ENCODE measurements around the gene SPTBN1.
A peak's percentile ranks its signal among the peaks of the same experiment; 100 is the strongest.

The SPTBN1 gene

DNA sequence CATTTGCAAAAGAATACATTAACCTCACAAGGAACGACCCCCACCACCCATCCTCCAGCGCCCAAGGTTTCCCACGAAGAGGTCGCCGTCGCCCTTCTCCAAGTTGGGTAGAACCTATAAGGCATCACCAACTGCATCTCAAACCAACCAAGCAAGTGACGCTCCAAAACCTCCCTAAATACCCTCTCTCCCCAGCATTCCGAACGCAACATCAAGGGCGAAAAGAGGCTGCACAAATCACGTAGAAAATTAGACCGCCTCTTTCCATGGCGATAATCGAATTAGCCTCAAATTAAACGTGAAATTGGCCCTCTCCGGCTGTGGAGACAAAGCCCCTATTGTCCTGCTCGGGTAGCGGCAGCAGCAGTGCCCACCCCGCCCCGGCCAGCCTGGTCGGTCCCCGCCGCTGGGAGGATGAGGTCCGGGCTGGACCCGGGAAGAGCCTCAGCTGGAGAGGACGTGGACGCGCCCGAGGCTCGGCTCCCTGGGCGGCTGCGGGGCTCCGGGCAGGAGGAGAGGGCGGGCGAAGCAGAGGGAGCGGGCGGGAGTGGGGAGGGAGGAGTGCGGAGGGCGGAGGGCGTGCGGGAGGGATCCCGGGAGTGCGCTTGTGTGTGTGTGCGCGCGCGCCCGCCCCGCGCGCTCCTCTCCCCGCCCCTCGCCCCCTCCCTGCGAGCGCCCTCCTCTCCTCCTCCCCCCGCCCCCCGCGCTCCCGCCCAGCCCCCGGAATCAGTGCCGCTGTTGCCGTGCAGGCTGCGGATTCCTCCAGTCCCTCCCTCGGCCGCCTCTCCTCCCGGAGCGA lies at the start of gene SPTBN1:
SPTBN1 (plus strand) TSS at position 765 of the 799 bp plus-strand sequence. CDS start 70,092 bp downstream, outside the sequence.
- DNase-seq: no peak

DNA sequence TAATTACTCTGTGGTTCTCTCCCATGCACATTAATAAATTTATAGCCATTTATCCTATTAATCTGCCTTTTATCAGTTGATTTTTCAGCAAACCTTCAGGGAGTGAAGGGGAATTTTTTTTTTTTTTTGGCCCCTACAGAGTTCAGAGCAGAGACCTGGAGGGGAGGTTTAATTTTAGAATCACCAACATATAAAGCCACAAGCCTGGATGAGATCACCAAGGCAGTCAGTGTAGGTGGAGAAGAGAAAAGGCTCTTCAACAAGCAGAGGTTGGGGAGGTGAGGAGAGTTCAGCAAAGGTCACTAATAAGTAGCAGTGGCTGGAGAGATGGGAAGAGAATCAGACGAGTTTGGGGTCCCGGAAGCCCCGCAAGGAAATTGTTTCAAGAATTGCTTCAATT lies 48.4 kb upstream of the SPTBN1 start:
- no peak for DNase-seq

DNA sequence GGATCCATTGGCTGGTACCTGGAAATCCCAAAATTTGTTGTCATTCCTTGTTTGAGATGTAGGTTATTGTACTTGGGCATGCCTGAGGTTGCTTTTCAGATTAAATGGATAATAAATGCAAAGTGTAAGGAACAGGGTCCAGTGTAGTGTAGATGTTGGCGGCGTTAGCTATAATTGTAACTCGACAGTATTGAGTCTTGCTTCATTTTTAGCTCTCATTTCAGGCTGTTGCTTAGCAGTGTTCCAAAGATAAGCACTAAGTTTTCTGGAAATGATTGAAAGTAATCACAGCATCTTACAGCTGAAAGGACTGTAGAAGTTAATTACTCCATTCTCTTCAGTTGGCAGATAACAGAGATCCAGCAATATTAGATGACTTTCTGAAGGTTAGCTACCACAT lies 47.8 kb upstream of the SPTBN1 start:
- no peak for DNase-seq

DNA sequence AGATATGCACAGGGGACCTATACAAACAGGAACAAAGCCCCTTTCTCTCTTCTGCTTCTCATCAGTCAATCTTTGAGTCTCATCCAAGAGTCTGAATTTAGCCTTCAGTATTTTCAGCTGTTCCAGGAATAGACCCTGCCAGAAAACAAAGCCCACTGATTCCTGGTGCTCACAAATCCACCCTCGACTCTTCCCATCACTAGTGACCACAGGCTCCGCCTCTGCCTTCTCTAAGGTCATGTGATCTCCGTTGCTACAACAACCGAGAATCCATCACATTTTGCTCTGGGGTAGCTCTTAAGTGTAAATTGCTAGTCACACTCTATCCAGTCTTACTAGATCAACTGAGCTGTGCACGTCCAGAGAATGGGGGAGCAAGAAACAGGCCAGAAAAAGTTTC lies 46.4 kb upstream of the SPTBN1 start:
- no peak for DNase-seq

DNA sequence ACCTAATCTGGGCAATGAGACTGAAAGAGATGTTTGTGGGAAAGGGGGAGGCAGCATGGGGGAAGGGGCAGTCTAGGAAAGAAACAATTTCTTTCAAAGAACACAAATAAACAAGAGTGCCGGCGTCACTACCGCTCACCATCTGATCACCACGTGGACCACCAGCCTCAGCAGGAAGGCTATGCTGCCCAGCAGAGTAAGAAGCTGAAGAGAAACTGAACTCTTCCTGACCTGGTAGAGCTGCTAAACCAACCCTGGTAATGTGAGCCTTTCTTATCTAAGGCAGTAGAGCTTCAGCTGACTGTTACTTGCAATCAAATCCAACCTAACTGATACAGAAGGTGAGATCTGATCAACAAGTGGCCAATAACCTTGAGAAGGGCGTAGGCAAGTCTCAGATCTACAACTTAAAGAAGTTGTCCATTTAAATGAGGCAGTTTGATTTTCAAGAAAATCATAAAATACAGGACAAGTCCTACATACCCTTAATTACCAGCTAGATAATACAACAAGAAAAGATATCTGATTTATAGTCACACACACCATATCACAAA lies 44.2 kb upstream of the SPTBN1 start:
- DNase-seq: no peak

DNA sequence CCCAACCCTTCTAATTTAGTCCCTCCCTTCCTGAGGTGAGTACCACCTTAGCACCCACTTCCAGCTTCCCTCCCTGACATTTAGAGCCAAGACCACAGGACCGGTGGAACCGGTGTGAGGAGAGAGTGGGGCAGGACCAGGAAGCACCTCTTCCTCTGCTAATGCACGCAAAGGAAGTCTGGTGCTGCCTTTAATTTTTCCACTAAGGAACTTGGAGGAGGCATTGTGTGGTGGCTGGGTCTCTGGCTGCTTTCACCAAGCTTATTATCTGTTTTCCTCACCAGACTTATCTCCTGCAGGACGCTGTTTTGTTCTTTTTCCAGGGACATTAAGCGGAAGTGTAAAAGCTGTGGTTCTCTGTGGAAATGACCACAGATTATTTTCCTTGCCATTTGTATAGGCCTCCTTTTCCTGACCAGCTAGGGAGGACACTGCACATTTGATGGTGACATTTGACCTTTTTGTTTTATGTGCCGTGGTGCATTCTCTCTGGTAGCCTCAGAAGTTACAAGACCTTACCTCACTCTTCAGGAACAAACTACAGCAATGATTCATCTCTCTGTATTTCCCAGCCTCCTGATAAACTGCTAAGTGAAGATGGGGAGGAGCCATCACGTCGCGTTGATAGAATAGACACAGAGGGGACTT lies 39.8 kb upstream of the SPTBN1 start:
- DNase-seq: no peak

DNA sequence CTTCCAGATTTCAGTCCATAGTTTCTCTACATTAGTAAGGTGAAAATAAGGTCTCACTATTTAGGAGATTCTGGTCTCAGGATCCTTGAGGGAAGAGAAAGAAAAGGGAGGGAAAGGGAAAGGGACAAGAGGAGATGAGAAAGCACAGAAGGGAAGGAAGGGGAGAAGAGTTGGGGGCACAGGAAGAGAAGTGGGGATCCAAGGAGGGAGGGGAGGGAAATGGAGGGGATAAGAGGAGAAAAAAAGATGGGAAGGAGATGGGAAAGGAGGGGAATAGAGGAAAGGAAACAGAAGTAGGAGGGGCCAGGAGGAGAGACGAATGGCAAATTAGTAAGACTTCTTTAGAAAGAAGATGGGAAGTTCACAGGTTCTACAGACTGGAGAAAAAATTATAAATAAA lies 39.2 kb upstream of the SPTBN1 start:
- DNase-seq: no peak

DNA sequence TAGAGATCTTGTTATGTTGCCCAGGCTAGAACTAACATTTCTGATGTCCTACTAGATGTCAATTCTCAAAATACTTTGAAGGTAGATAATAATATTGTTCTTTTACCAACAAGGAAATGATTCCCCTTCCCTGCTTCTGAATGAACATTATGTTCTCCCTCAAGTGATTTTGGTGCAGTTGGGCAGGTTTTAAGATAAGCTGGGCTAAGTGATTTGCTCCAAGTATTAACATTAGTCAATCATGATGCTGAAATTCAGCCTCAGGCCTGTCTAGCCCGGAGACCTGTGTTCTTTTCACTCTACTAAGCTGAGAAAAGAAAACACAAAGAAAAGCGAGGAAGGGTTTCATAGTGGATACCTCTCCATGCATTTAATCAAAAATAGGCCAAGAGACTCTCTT lies 38.5 kb upstream of the SPTBN1 start:
- no peak for DNase-seq

DNA sequence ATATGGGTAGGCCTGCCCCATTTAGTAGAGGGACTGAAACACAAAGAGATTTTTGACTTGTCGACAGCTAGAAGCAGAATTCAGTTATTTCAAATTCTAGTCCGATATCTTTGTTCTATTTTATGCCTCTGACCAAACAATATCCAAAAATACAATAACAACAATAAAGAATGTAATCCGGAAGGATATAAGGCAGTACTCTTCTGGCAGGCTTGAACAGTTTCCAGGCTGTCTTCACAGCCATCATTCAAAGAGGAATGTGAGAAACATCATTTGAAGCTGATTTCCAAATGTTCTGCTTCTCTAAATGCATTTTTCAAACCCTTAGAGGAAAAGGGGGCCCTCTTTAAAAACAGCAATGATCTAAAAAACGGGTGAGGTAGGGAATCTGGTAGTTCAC lies 36.7 kb upstream of the SPTBN1 start:
- DNase-seq: no peak

DNA sequence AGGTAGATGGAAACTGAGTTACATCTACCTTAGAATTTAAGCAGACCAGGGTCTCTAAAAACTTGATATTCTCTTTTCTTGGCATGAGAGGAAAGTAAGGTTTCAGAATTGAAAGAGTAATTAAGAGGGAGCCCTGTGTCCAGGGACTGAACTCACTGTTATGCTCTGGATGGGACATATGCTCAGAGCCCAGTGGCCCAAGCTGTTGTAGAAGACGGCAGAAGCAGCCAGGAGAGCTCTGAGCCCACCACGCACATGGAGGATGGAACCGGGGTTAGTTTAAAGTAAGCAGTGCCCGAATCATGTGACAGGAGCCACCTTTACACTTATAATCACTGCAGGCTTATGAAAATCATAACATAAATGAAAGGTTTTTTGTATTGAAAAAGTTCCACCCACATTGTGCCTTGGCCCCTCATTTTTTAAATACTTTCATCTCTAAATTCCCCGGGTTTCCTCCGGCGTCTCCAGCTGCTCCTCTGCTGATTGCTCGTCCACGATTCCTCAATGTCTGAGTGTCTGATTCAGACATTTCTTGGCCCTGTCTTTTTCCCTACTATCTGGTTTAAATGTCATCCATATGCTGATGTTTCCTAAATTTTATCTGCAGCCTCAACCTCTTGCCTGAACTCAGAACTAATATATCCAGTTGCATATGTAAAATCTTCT lies 36.1 kb upstream of the SPTBN1 start:
- DNase-seq: no peak

DNA sequence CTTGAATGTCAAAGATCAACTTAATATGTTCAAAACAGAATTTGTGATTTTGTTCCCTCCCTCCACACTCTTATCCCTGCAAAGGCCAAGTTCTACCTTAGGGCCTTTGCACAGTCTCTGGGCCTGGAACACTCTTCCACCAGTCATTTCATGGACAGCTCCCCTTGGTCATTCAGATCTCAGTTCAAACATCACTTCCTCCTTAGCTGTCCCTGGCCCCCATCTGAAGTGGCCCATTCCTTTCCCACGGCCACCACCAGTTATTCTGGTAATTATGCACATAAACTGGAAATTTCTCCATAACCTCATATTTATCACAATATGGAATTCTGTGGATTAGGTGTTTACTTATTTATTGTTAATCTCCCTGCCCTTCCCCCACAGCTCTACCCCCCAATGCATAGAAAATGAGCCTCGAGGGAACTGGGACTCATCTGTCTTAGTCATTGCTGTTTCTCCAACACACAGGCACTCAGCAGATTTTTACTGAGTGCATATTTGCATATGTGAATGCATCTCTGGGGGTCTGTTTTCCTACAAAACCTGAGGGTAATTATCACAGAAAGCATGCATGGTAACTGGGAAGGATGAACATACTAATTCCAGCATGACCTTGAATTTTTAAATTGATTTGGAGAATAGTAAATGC lies 35.5 kb upstream of the SPTBN1 start:
- DNase-seq: no peak

DNA sequence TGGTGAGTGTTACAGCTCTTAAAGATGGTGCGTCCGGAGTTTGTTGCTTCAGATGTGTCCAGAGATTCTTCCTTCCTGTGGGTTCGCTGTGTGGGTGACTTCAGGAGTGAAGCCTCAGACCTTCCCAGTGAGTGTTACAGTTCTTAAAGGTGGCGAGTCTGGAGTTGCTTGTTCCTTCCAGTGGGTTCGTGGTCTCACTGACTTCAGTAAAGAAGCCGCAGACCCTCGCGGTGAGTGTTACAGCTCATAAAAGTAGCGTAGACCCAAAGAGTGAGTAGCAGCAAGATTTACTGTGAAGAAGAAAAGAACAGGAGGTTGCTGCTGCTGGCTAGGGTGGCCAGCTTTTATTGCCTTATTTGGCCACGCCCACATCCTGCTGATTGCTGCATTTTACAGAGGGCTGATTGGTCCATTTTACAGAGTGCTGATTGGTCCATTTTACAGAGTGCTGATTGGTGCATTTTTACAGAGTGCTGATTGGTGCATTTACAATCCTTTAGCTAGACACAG lies 34.0 kb upstream of the SPTBN1 start:
- peak in 1 of 4 experiments; percentile 6 for DNase-seq

DNA sequence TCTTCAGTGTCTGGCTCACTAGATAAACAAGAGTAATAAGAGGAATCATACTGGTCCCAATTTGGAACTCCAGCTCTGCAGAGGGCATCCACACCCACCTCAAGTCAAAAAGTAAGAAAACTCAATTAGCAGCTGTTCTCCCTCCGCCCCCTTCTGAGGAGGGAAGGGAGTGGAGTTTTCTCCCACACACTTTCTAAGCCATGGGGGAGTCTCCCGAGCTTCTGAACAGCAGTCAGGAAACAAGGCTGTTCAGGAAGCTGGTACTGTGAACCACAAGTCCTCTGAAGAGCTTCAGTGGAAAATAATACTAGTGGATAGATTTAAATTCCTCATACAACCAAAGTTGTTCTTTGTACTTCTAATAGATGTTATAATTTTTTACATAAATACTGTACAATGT lies 32.9 kb upstream of the SPTBN1 start:
- no peak for DNase-seq

DNA sequence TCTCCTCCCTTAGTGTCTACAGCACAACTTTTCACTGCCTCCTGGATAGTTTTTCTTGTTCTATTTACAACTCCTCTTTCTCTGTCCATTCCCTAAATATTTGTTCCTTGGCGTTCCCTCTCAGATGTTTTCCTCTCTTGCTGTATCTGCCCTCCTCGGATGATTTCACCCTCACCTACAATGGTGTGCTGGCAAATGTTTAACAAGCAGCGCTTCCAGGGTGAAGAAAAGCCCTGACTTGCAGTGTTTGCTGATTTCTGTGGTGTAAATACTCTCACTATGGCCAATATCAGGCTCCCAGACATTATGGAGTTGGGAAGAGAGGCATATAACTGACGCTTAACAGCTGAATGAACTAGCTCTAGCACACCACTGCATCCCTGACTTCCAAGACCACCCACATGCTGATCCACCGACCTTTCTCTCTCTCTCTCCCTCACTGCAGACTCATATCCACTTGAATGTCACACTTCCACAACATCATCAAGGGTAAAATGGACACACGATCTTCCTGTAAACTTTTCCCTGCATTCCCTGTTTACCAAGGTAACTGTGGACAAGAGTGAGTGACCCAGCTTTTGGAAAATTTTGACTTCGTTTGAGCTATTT lies 31.5 kb upstream of the SPTBN1 start:
- DNase-seq: no peak

DNA sequence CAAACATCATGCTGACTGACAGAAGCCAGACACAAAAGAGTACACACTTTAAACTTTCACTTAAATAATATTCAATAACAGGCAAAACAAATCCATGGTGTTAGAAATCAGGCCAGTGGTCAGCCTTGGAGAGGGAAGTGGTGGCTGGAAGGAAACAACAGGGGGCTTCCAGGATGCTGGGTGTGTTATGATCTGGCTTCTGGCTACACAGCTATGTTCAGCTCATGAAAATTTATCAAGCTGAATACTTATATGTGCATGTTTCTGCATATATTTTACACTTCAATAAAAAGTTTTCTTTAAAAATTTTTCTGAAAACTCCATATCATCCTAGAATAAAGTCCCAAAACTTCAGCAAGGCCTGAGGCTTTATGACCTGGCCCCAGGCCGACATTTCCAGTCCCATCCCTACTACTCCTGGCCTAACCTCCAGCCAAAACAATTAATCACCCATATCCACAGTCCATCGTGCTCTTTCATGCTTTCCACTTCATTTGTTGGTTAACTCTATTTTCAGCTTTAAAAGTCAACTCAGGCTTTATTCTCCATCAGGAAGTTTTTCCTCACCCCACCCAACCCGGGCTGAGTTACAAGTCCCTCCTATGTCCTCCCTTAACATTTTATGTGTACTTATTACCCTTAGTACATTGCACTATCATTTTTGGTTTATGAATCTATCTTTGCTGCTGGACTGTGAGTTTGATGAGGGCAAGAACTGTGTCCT lies 27.9 kb upstream of the SPTBN1 start:
- DNase-seq: no peak

DNA sequence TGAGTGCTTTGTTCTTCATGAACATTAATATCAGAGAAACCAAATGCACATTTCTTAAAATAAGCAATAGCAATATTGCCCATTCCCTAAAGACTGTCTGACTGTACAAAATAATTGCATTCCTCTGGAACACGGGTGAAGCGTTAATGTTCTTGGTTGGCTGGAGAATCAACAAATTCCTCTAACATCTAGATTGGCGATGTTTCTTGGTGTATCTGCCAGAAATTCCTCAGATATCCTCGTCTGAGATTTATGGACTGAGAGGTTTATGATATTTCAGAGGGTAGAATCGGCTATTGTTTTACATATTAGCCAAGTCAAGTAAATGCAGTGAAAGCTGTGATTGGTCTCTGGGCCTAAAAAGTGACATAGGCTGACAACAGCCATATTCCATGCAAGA lies 27.1 kb upstream of the SPTBN1 start:
- DNase-seq: no peak

DNA sequence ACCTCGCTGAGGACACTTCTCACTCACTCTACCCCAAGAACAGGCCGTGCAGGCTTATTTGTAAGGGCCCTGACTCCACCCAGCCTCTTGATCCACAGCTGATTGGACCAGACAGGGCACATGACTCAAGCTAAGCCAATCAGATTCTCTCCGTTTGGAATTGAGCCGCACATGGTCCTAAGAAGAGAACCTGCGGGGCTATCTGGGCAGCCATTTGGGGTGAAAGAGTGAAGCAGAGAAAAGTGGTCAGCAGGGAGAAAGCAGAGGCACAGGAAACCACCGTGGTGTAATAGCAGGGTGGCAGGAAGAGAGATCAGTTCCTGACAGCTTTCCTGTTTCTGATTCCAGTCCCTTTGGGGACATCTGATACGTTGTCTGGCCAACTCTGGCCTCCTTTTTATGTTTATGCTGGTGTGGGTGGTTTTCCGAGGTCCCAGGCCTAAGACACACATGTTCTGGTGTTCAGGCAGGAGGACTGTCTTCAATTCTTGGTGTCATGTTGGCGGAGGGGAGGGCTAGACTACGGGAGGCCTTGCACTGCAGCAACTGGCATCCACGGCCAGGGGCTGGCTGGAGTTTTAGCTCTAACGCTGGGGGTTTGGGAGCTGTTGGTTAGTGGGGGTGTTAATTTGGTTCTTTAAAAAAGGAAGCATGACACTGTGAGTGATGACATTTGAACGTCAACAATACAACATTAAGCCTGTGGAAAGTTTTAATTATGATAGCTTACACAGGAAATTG lies 26.1 kb upstream of the SPTBN1 start:
- DNase-seq: no peak

DNA sequence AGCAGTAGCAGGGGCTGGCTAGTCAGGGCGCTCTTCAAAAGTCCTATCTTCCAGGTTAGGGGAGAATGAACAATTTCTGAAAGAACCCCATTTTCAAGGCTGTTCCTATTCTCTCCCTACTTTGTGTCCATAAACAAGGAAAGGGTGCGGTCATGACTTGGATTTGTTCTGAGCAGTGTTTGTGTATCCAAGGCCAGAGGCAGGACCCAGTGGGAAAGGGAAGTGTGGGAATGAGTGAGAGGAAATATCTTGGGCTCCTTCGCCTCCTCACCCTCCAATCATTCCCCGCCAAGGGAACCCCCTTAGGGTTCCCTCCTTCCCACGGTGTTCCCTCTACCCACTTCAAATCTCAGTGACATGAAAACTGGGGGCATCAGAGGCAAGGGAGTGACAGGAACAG lies 25.5 kb upstream of the SPTBN1 start:
- DNase-seq: no peak

DNA sequence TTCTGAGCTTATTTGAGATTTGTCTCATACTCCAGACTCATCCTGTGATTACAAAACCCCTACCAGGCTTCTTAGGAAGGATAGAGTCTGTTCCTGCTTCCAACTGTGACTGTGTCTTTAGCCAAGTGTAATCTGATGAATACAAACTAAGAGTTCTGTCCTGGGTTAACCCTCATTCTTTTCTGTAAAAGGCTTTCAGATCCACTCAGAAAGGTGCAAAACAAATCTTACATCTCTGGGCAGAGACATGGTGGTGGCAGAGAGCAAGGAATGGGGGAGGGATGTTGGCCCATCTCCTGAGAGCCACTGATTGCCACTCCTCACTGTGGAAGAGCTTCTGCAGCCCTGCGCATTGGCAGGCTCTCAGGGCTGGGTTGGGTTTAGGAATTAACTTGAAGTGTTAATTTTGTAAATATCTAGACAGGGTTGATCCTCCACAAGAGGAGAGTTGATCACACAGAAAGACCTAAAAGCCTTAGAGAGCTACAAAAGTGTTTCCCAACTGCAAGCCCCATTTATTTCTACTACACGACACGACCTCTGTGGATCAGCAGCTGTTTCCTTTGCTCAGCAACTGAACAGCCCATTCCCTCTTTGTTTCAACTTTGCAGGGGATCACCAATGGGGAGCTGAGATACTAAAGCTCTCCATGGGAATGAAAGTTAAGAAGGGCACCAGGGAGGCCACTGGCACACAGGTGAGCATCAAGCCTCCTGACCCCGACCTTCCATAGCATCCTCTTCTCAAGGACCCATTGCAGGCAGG lies 23.7 kb upstream of the SPTBN1 start:
- DNase-seq: no peak

DNA sequence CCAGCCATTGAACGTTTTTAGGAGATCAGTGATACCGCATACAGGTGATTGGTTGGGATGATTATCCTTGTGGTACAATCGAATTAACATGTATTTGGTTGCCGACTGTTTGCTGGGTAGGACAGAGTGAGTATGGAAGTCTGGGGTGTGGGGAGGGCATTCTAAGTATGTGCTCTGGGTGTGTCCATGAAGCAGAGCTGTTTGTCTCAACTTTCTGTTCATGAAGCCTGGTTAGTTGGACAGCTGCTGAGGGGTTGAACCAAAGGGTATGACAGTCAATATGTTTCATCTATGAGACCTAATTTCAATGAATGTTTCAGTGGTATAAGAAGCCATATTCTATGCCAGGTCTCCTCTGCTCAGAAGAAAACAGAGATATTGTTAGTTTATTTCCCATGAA lies 21.9 kb upstream of the SPTBN1 start:
- DNase-seq: no peak
